GM19328 (cell line): ENCODE data around the gene NCEH1.

Experiments used
- ATAC-seq: cut with Tn5 transposase; IDR thresholded peaks from one replicate; pipeline ENCODE4 v1.9.1; 2021; ENCODE audit warnings: mild to moderate bottlenecking, moderate library complexity; ENCODE audit not compliant: unreplicated experiment

Gene NCEH1

DNA sequence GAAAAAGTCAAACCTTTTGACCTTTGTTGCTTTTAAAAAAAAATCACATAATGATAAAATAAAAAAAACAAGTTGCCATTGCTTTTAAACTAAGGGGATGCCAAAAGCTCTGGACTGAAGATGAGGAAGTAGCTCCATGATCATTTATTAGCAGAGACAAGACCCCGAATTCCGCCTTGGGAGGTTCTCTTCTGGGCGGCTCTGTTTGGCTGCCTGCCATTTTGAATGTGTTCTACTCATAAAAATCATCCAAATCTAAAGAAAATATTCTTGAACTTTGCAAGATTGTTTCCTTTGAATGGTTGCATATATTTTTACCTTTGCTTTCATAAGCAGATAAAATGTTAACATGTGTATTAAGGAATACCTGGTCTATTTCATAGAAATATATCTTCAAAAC lies 63.8 kb downstream of the NCEH1 start:
- ATAC-seq = no peak

DNA sequence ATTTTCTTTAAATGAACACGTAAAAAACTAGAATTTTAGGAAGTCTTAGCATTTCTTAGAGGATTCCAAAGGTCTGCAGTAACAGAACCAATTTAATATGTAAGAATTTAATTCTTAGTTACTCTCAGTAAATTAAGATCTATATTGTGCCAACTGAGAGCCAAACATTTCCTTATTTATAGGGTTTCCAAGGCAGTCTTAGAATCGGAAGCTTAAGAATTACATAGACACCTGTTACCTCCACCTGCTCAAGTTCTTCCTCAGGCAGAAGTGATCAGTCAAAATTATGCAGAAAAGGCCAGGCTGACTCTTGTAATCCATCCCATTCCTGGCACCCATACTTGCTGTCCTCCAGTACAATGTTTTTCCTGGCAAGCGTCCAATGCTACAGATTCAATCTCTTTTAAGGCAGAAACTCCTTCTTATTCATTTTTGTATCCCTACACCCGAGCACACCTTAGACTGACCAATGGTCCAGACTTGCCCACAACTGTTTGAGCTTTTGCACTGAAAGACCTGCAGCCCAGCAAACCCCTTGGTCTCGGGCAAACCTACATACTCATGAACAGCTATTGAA lies 64.3 kb downstream of the NCEH1 start:
- ATAC-seq = no peak

DNA sequence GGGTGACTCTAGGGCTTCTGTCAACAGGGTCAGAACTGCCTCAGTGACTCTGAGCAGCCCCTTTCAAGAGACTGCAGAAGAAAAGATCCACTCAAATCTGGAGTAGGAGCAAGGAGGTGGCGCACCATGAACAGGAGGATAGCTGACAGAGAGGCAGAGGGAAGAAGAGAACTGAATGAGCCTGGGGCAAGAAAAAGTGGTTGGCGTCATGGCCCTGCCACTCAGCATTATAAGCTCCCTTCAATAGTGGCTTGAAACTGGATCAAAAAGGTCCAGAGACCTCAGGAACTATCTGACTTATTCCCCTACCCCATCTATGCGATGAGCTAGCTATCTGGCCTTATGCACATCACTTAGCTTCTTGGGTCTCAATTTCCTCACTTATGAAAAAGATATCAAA lies 66.6 kb downstream of the NCEH1 start:
- ATAC-seq = no peak

DNA sequence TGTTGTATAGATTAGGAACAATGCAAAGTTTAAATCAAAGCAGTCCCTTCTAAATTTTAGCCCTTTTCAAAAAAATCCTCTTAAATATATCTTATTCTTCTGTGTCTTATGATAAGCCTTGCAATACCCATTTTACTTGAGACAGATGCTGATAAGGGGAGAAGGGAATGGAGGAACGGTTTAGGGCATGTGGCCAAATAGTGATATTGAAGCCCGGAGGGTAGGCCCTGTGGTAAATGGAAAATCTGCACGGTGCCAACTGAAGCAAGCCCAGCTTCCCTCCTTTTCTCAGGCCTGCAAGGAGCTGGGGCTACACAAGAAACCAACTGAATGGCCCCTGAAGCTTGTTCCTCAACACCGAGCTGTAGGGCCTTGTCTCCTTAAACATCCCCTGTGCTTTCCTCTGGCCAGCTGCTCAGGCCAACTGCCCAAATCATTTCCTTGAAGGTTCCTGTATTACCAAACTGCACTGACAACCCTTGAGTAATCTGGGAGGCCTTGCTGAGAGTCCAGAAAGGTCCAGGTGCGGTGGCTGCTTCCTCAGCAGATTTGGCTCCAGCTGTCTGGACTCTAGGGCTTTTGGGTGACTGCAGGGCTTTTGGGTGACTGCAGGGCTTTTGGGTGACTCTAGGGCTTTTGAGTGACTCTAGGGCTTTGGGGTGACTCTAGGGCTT lies 67.2 kb downstream of the NCEH1 start:
- ATAC-seq = no peak

DNA sequence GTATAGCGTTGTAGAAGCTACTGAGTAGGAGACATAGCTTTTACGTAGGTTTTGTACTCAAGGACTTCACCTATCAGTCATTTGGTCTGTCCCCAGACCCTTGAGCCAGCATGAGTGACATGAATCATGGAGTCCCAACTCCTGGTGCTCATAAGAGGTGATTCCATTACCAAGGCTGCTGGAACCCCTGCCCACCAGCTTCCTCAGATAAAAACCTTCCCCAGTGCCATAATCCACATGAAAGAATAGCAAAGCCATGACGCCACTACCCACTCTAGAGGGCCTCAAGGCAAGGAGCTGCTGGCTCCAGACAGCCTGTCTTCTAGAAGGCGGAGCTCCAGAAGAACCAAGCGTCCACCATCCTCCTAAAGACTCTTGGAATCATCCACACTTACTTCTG lies 69.6 kb downstream of the NCEH1 start:
- ATAC-seq = no peak

DNA sequence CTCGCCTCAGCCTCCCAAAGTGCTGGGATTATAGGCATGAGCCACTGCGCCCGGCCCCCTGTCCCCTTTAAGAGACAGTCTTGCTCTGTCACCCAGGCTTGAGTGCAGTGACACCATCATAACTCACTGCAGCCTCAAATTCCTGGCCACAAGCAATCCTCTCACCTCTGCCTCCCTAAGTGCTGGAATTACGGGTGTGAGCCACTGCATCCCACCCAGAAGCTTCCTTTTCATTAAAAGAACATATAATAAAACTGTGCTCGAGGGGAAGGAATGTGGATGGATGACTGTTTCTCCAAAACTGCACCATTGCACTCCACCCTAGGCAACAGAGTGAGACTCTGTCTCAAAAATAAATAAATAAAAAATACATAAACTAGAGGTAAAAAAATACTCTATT lies 70.1 kb downstream of the NCEH1 start:
- no peak for ATAC-seq

DNA sequence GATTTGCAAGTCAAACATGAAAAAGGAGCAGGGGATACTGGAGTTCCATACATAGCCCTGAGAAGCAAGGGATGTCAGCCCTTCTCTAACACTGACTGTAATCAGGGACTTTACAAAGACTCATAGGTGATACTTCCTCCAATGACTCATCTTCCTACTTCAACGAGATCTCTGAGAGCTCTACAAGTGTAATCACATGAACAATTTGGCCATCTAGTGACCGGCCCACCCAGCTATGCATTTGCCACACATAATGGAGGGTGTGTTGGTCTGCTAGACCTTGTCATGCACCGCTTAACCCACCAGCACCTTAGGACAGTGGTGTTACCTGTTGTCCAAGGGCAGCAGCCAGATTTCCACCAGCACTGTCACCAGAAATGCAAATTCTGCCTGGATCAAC lies 75.3 kb downstream of the NCEH1 start:
- ATAC-seq = peak; percentile 81

DNA sequence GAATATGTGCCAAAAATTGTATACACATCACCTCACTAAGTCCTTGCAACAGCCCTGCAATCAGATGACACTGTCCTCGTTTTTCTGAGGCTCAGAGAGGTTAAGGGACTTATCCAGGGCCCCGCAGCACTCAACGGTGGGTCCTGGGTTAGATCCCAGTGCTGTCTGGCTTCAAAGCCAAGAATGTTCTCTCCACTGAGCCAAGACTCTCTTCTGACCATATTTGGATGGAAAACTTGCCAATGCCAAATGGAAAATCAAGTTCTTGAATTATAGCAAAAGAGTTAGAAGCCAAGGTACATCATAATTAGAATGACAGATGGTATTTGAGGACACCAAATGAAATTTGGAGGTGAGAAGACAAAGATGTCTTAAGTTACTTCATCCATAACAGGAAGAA lies 75.9 kb downstream of the NCEH1 start:
- no peak for ATAC-seq

DNA sequence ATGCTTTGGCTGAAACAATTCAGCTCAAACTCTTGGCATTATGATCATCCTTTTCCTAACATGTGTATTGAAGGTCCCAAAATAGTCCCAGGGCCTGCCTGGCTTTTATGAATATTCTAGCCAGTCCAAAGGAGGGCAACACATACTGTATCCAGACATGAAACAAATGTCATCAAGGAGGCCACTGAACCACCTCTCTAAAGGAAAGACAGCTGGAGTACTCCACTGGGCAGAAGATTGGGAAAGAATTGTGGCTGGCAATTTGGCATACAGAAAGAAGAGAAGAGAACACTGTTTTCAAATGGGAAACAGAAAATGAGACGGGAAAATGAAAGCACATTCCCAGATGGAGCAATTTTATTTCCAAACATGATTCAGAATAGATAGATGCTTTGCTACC lies 80.6 kb downstream of the NCEH1 start:
- no peak for ATAC-seq

DNA sequence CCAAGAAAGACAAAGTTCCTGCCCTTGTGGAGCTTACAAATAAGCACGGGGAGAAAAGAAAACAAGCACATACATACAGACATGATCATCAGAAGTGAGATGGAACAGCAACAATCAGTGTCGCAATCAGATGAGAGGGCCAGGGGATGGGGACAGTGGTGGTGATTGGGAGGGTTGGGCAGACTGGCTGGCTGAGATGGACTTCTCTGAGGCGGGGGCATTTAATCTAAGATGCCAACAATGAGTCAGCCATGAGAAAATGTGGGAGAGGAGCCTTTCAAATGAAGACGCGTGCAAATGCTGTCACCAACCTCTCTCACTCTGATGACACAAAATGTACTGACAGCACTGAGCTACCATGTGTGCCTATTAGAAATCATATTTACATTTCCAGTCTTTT lies 81.4 kb downstream of the NCEH1 start:
- ATAC-seq = no peak

DNA sequence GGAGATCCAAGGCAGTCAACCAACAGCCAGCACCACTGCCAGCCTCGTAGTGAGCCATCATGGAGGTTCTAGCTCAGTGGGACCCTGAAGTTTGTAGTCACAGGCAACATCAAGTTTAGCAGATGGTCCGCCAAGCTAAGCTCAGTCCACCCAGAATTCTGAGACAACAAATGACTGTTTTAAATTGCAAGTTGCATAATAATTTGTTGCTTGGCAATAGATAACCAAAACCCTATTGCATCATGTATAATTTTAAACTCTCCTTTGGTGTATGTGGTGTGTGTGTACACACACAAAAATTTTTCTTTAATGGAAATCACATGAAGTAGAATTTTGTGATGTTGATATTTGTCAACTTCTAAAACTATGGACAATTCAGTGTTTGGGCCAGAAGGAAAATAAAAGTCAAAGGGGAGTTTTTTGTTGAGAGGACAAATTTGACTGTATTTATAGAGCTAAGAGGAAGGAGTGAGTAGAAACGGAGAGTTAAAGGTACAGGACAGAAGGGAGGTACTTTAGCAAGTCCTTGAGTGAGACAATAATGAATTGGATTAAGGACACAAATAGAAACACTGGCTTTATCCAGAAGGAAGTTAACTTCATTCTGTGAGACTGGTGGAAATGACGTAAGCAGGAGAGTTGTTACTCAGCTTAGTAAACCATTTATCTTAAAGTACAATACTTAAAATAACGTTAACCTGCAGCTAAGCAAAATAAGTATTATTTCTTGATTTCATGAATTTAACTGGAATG lies 83.6 kb downstream of the NCEH1 start:
- no peak for ATAC-seq

DNA sequence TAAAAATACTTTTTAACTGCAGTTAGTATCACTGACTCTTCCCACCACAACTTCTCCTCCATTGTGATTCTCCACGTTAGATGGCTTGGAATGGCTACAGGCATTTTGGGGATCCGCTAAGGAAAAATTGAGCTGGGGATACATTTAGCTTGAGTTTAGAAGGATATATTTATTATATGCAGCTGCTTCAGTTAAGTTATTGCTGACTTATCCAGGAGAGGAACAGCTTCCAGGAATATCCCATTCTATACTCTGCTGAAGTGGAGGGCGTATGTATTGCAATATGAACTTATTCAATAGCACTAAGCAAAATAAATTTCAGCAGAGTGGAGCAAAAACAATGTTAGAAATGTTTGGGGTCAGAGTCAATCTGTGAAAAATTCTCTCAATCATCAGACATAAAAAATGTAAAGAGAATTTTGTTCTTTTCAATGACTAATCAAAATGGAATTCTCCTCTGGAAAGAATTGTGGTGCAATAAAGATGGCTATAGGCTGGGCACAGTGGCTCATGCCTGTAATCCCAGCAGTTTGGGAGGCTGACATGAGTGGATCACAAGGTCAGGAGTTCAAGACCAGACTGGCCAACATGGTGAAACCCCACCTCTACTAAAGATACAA lies 84.7 kb downstream of the NCEH1 start:
- ATAC-seq = no peak

DNA sequence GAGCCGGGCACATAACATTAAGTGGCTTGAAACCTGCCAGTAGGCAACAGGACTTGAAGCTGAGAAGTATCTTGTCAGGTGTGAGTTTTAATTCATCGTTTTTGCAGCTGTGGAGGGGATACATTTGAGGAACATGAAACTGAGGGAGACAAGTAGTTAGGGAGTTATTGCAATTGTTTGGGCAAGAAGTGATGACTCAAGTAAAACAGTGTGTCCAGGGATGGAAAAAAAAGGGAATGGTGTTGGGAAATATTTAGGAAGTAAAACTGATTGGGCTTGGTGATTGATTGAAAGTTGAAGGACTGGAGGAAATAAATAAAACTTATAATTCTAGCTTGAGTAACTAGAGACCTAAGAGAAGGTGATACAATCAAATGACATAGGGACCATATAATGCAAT lies 85.5 kb downstream of the NCEH1 start:
- no peak for ATAC-seq

DNA sequence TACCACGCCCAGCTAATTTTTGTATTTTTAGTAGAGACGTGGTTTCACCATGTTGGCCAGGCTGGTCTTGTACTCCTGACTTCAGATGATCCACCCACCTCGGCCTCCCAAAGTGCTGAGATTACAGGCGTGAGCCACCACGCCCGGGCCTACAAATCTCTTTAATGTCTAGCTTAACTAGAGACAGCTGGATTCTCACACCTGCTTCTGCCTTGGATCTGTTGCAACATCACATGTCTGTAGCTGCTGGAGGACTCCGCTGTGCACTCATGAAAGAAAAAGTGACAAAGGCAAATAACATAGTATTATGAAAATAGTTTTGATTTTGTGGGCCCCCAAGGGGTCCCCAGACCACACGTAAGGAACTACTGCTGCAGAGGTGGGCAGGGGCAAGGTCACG lies 85.9 kb downstream of the NCEH1 start:
- no peak for ATAC-seq

DNA sequence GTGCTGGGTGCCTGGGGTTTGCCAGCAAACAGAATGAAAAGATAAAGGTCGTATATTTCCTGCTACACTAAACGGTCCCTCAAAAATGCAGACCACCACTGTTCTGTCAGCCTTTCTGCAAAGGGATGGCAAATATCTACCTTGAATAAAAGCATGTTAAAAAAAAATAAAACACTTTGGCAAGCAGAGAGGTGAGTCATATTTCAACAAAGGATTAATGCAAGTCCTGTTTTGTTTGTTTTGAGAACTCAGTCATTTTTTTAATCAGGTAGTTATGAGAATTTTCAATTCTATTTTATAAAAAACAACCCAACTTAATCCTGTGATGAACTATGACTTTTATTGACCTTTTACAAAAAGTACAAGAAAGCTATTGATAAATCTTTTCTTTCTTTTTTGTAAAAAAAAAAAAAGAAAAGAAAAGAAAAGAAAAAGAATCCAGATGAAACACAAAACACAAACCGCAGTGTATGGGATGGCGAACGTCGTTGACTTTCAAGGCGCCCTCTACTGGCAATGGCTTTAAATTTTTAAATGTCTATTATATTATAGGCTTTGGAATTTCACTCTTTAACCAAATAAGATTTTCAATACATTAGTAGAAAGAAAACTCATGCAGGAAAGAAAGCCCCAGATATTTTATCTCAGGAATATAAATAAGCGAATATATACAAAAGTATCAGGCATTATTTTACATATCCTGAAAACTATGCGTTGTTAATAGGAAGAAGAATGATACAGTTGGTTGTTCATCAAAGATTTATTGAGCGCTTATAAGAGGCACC lies 87.8 kb downstream of the NCEH1 start:
- ATAC-seq = no peak

DNA sequence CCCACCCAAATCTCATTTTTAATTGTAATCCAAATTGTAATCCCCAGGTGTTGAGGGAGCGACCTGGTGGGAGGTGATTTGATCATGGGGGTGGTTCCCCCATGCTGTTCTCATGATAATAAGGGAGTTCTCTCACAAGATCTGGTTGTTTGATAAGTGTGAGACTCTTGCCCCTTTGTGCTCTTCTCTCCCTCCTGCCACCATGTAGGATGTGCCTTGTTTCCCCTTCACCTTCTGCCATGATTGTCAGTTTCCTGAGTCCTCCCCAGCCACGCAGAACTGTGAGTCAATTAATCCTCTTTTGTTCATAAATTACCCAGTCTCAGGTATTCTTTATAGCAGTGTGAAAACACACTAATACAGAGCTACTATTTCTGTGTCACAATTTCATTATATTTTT lies 88.7 kb downstream of the NCEH1 start:
- no peak for ATAC-seq

DNA sequence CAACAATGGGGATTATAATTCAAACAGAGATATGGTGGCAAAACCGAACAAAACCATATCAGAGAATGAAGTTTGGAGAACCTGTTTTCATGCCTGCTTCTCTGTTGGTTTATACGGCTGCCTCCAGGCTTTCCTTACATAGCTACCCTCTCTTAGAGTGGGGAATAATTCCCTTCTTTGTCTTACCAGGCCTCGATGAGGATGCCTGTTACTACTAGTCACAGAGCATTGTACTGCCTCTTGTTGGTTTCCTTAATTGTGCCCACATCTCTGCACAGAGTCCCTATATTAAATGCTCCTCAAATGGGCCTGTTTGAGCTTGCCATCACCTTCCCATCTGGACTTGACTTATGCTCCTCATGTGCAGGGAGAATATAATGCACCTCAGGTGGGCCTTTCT lies 92.9 kb downstream of the NCEH1 start:
- ATAC-seq = no peak

DNA sequence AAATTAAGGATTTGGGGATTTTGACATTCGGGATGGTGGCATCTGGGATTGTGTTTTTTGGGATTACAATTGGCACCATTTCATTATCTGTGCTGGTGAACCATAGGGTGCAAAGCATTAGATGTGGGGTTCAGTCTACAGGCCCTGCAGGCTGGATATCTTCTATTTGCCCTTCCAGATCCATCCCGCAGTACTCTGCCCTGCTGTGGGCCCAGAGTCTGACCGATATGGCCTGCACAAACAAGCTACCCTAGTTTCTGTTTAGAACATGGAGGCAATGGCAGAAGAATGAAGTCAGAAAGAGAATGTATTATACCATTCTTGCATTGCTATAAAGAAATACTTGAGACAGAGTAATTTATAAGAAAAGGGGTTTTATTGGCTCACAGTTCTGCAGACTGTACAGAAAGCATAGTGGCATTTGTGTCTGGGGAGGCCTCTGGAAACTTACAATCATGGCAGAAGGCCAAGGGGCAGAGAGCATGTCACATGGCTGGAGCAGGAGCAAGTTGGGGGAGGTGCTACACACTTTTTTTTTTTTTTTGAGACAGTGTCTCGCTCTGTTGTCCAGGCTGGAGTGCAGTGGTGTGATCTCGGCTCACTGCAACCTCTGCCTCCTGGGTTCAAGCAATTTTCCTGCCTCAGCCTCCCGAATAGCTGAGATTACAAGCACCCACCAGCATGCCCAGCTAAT lies 93.7 kb downstream of the NCEH1 start:
- ATAC-seq = no peak

DNA sequence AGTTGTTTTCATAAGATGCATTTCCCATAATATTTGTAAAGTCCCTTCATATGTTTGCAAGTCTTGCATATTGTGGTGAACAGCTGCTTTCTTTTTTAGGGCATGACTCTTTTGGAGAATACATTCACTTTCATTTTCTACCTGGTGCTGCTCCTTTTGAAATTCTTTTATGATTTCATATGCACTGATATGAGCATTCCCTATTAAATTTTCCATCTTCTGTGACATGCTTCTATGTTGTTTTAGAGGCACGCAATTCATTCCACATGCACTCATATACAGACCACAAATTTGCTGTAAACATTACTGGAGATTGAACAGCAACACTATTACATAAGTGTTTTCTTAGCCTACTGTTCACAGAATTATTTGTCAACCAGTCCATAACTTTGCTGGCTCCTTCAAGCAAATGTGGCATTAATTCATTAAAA lies 94.8 kb downstream of the NCEH1 start:
- ATAC-seq = no peak

DNA sequence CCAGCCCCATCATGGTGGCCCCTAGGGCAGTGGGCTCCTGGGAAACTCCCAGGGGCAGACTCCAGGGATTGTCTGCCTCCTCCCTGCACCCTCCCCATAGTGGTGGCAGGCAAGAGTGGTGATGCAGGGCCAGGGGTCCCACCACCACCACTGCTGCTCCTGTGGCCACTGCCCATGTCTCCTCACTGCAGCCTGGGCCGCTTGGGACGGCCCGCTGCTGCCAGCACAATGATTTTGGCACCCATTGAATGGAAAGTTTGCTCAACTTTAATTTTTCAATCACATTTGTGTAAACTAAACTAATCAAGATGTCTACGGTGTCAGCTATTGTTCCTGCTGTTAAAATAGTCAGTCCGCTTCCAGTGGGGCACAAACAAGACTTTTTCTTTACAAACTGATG lies 95.6 kb downstream of the NCEH1 start:
- no peak for ATAC-seq
